ENCODE results near the gene KLF17.

Gene KLF17

DNA sequence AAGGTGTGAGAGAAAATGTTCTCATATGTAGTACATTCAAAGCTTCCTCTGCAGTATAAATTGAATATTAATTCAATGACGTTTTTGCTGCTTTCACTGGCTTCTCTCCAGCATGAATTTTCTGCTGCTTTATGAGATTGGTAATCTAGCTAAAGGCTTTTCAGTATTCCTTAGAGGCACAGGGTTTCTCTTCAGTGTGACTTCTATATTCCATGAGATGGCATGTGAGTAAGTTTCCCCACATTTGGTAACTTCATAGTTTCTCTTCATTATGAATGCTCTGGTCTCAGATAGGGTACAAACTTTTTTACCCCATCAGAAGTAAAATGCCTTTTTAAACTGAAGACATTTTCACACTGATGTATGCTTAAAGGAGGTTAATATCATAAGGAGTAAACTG is 33.2 kb downstream of the KLF17 start:
- in situ Hi-C loops (cut with MboI; ENCODE audit: low sequenced_read_pairs) = no loop called here

GRCh38 chr1:44152692-44153091 is 34.1 kb downstream of the KLF17 start:
- in situ Hi-C loops (cut with MboI; ENCODE audit: low sequenced_read_pairs) = no loop called here

DNA sequence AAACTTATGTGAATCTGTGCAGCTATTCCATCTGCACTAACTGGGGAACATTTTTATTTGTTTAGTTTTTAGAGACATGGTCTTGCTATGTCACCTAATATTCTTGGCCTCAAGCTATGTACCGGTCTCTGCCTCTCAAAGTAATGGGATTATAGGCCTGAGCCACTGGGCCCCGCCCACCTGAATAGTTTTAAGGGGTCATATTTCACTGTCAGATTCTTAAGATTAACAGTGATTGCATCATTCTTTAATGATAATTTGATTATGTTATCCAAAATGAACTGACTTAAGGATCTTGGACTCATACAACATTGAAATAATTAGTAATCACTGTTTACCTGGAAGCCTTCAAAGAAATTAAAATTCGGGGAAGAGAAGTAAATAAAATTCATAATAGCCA is 35.4 kb downstream of the KLF17 start:
- in situ Hi-C loops (cut with MboI; ENCODE audit: low sequenced_read_pairs) = no loop called here

DNA sequence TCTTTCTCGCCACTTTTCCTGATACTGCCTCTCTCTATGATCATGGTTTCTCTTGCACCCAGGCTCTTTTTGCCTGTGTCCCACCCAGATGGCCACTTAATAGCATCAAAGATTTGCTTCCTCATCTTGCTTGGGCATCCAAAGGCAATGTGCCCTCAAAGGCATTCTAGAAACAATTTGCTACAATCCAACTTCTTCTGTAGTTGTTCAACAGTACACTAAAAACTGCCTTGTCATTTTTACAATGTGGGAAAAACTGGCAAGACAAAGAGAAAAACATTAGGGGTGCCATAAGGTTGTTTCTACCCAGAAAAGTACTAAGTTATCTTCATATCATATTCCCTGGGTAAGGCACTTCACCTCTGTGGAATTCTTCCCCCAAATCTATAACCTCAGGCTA is 39.3 kb downstream of the KLF17 start:
- in situ Hi-C loops (cut with MboI; ENCODE audit: low sequenced_read_pairs) = no loop called here

- in situ Hi-C loops (cut with MboI; ENCODE audit: low sequenced_read_pairs) = no loop called here
Measured at GRCh38 chr1:44158871-44159270, 40.2 kb downstream of the KLF17 start.

DNA sequence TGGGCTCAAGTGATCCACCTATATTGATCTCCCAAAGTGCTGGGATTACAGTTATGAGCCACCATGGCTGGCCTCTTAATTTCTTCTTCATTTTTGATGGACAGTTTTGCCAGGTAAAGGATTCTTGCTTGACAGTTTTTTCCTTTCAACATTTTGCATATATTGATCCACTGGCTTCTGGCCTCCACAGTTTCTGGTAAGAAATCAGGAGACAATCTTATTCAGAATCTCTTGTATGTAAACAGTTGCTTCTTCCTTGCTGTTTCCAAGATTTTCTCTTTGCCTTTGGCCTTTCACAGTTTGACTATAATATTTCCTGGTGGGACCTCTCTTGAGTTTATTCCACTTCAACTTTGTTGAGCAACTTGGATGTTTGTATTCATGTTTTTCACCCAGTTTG is 42.9 kb downstream of the KLF17 start:
- in situ Hi-C loops (cut with MboI; ENCODE audit: low sequenced_read_pairs) = no loop called here

DNA sequence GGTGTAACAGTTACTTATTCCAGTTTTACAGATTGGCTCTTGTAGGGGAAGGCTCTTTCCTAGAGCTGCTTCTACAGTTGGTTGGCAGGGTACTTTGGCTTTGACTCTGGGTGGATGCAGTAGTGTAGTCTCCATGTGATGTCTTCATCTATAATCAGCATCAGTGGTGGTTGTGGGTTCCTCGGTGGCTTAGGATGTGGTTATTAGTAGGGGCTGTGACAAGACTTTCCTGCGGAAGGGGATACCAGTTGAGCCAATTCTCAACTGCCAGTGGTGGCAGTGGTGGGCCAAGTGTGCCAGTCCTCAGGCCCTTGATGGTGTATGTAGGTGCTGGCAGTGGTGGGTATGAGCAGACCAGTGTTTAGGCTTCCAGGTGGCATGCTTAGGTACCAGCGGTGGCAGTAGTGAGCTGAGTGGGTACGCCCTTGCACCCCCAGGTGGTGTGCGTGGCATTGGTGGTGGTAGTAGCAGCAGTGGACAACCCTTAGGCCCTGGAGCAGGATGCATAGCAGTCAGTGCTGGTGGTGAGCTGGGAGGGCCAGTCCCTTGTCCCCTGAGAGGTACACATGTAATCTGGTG is 50.0 kb downstream of the KLF17 start:
- in situ Hi-C loops (cut with MboI; ENCODE audit: low sequenced_read_pairs) = no loop called here

- in situ Hi-C loops (cut with MboI; ENCODE audit: low sequenced_read_pairs) = no loop called here
Measured at GRCh38 chr1:44170281-44170823, 51.7 kb downstream of the KLF17 start.

DNA sequence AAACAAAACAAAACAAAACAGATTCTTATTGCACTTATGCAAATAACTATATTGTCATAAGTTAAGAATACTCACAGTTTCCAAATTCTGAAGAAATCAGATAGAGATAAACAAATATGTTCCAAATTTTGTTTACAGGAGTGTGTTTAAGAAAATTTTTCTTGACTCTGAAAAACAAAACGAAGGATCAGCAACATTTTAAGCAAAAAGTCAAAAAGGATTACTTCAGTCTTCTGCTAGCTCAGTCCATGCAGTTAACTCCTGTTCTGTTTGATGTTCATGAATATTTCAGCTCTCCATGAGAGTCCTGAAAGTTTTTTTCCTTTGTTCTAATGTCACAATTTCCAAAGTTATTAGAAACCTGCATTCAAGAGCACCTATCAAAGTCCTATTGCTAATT is 56.0 kb downstream of the KLF17 start:
- in situ Hi-C loops (cut with MboI; ENCODE audit: low sequenced_read_pairs) = no loop called here

Data from HL-60/S4 treated with phorbol 12-myristate 13-acetate at 8.2 ng/mL for 4 days and 3 days (cell line).